ENCODE measurements around the gene IL9. TPM values are rescaled to one million over a fixed set of nuclear protein-coding genes. Genes with fewer than 3 reads are reported as not detected.

IL9 gene
- total RNA-seq, 1 experiment from 2014 or later: not detected

GRCh38 chr5:135879591-135879990 lies 16.1 kb downstream of the IL9 start:
- H3K4me3 ChIP-seq (ENCODE audit: low read depth in 2 of 2, low read length in 2 of 2): no peak overlapping the region
- in situ Hi-C loops (cut with HindIII; ENCODE audit: low pct_unique_long_range_greater_than_20kb, low sequenced_read_pairs) (no loop called here), intact Hi-C loops (cut with micrococcal nuclease; ENCODE audit: unreplicated experiment) (no loop called here)
- CTCF ChIA-PET: interaction anchor here (0.5 to 0.6 kb wide), 2 partner anchors 24 to 524 kb away, joined by 3 read pairs; no protein-coding TSS in a partner anchor
- no peaks in the 10 kb centered on the region for H3K9me3 ChIP-seq (ENCODE audit: control insufficient read depth, insufficient read depth, low read depth, low read length)
- H3K27me3 ChIP-seq (ENCODE audit: control insufficient read depth, insufficient read depth, low read length): peaks cover 2% of the 10 kb centered on the region; the same call in 1 of the 2 replicates
- no TSS peak for BruUV-seq (replicated peaks)
- POLR2A ChIA-PET: no interaction called here
- DNase-seq (ENCODE audit: low read depth, low spot score) (no peak), ATAC-seq (no peak)
- H3K36me3 ChIP-seq (ENCODE audit: control insufficient read depth, insufficient read depth, low read length): no peaks in the 10 kb centered on the region
- H3K4me1 ChIP-seq (ENCODE audit: control insufficient read depth, insufficient read depth, low read length): no peaks in the 10 kb centered on the region; the same call in 1 of the 2 replicates
- no peak overlapping the region for H3K27ac ChIP-seq (ENCODE audit: low read length)
- TF ChIP-seq CTCF (IDR thresholded peaks at IDR 0.05) (no peak), POLR2AphosphoS5 (IDR thresholded peaks at IDR 0.05; ENCODE audit: low read depth, low read length) (no peak), SIN3A (IDR thresholded peaks at IDR 0.05; ENCODE audit: borderline replicate concordance, insufficient read depth, low read depth, low read length) (no peak), REST (IDR thresholded peaks at IDR 0.05; ENCODE audit: insufficient read depth in 1 of 2, low read depth in 2 of 2, low read length in 1 of 2) (no peak), TCF7L2 (IDR thresholded peaks at IDR 0.05; ENCODE audit: low read depth, low read length) (no peak)

GRCh38 chr5:135878156-135878620 lies 17.5 kb downstream of the IL9 start:
- TF ChIP-seq POLR2AphosphoS5 (IDR thresholded peaks at IDR 0.05; ENCODE audit: low read depth, low read length) (no peak), SIN3A (IDR thresholded peaks at IDR 0.05; ENCODE audit: borderline replicate concordance, insufficient read depth, low read depth, low read length) (no peak), REST (IDR thresholded peaks at IDR 0.05; ENCODE audit: insufficient read depth in 1 of 2, low read depth in 2 of 2, low read length in 1 of 2) (no peak), TCF7L2 (IDR thresholded peaks at IDR 0.05; ENCODE audit: low read depth, low read length) (no peak), CTCF (IDR thresholded peaks at IDR 0.05) (no peak)
- BruUV-seq (replicated peaks): no TSS peak
- in situ Hi-C loops (cut with HindIII; ENCODE audit: low pct_unique_long_range_greater_than_20kb, low sequenced_read_pairs): no loop called here
- Histone ChIP-seq H3K4me1 (ENCODE audit: control insufficient read depth, insufficient read depth, low read length) (no peaks in the 10 kb centered on the region; the same call in 1 of the 2 replicates), H3K4me3 (ENCODE audit: low read depth in 2 of 2, low read length in 2 of 2) (no peak overlapping the region), H3K36me3 (ENCODE audit: control insufficient read depth, insufficient read depth, low read length) (no peaks in the 10 kb centered on the region), H3K9me3 (ENCODE audit: control insufficient read depth, insufficient read depth, low read depth, low read length) (no peaks in the 10 kb centered on the region), H3K27me3 (ENCODE audit: control insufficient read depth, insufficient read depth, low read length) (peaks cover 2% of the 10 kb centered on the region; the same call in 1 of the 2 replicates), H3K27ac (ENCODE audit: low read length) (no peak overlapping the region)
- POLR2A ChIA-PET: no interaction called here
- CTCF ChIA-PET: interaction anchor here (0.7 kb wide), 1 partner anchor 168 kb away, joined by 3 read pairs; no protein-coding TSS in a partner anchor
- DNase-seq (ENCODE audit: low read depth, low spot score) (no peak), ATAC-seq (0 out of 2 replicates have a peak, but pooled peaks have one; percentile 46)
- intact Hi-C loops (cut with micrococcal nuclease; ENCODE audit: unreplicated experiment): no loop called here

Data from Panc1 (cell line).